ENCODE data around the gene DCDC2.
"Not testable (repeated sequence)": the region's sequence is repeated elsewhere in the genome, so short reads cannot be mapped to it uniquely, and the experiment has no call there.

The DCDC2 gene

GRCh38 chr6:24357336-24358218 is at the start of gene DCDC2:
TSS of gene DCDC2 (minus strand) at chr6:24358059. CDS start at chr6:24357750, 309 bp downstream.
- DNase-seq (ENCODE audit: low read depth): peak; percentile 11

GRCh38 chr6:24405262-24405661 is 47.4 kb upstream of the DCDC2 start:
- DNase-seq (ENCODE audit: low read depth): no peak

GRCh38 chr6:24403501-24403824 is 45.6 kb upstream of the DCDC2 start:
- DNase-seq (ENCODE audit: low read depth): no peak

- peak; percentile 66 for DNase-seq (ENCODE audit: low read depth)
These were observed 45.0 kb upstream of the DCDC2 start, which contains the start of gene MRS2 for GRCh38 chr6:24402697-24403500. TSS of gene MRS2 (plus strand) at chr6:24402936. CDS start at chr6:24403047, 111 bp downstream.

- no peak for DNase-seq (ENCODE audit: low read depth)
These were observed 43.6 kb upstream of the DCDC2 start for GRCh38 chr6:24401458-24401857.

GRCh38 chr6:24400045-24401039 is 42.5 kb upstream of the DCDC2 start:
- DNase-seq (ENCODE audit: low read depth): not testable (repeated sequence)

GRCh38 chr6:24397631-24398030 is 39.8 kb upstream of the DCDC2 start:
- DNase-seq (ENCODE audit: low read depth): no peak

GRCh38 chr6:24396824-24397223 is 39.0 kb upstream of the DCDC2 start:
- DNase-seq (ENCODE audit: low read depth): peak; percentile 12

- peak; percentile 96 for DNase-seq (ENCODE audit: low read depth)
These were observed 37.0 kb upstream of the DCDC2 start for GRCh38 chr6:24394780-24395437.

GRCh38 chr6:24394061-24394779 is 36.4 kb upstream of the DCDC2 start:
- DNase-seq (ENCODE audit: low read depth): no peak

GRCh38 chr6:24391756-24392405 is 34.0 kb upstream of the DCDC2 start:
- DNase-seq (ENCODE audit: low read depth): no peak

GRCh38 chr6:24391208-24391607 is 33.3 kb upstream of the DCDC2 start:
- DNase-seq (ENCODE audit: low read depth): no peak

- DNase-seq (ENCODE audit: low read depth): no peak
These were observed 30.0 kb upstream of the DCDC2 start for GRCh38 chr6:24387818-24388217.

- DNase-seq (ENCODE audit: low read depth): no peak
These were observed 27.8 kb upstream of the DCDC2 start for GRCh38 chr6:24385536-24386269.

GRCh38 chr6:24384369-24385130 is 26.7 kb upstream of the DCDC2 start:
- not testable (repeated sequence) for DNase-seq (ENCODE audit: low read depth)

- DNase-seq (ENCODE audit: low read depth): not testable (repeated sequence)
These were observed 25.1 kb upstream of the DCDC2 start for GRCh38 chr6:24382891-24383494.

- DNase-seq (ENCODE audit: low read depth): no peak
These were observed 24.3 kb upstream of the DCDC2 start for GRCh38 chr6:24382220-24382540.

Data from amniotic epithelial cell (primary cell).